IMR-90 (cell line): ENCODE measurements around the gene DCAKD. TPM values are rescaled to one million over a fixed set of nuclear protein-coding genes. Genes with fewer than 3 reads are reported as not detected.

ENCODE experiments used
- ATAC-seq: fragments of 200-7000 bp; cut with Tn5 transposase; 2 replicates; pipeline ENCODE4 v1.9.1; 2020; ENCODE audit warnings: low read depth, mild to moderate bottlenecking, moderate library complexity
- BruUV-seq: library from RNA; stranded (reverse); fragments of 400-500 nt; replicated peaks from 2 replicates; lab custom pipeline; 2021; lab: Mats Ljungman, UMichigan
- CTCF ChIA-PET: fragments of 300-600 bp; formaldehyde crosslinking; extraction: SDS; loops from one replicate; lab custom pipeline; 2021; ENCODE audit warnings: antibody characterized with exemption; lab: Yijun Ruan, JAX
- POLR2A ChIA-PET: fragments of 300-600 bp; sonication (Branson Sonifier 250); formaldehyde crosslinking; loops from one replicate; lab custom pipeline; 2022; ENCODE audit warnings: antibody characterized with exemption; ENCODE audit not compliant: unreplicated experiment; lab: Charles Lee
- DNase-seq: peaks from one replicate; pipeline ENCODE4 v3.0.0; 2013
- H2AFZ ChIP-seq: replicated peaks from 2 replicates; pipeline ENCODE3; 2013; ENCODE audit warnings: low read length, mild to moderate bottlenecking; ENCODE audit not compliant: poor library complexity
- H2AK5ac ChIP-seq: 2 replicates; pipeline ENCODE4 v1.6.1; 2013; ENCODE audit warnings: low read depth, low read length, inconsistent platforms
- H2AK9ac ChIP-seq: replicated peaks from 2 replicates; pipeline ENCODE3; 2013; ENCODE audit warnings: mild to moderate bottlenecking, low read depth, low read length, moderate library complexity; ENCODE audit not compliant: poor library complexity
- H2BK120ac ChIP-seq: 2 replicates; pipeline ENCODE4 v1.6.1; 2013; ENCODE audit warnings: low read depth, low read length, inconsistent platforms
- H2BK15ac ChIP-seq: 3 replicates; pipeline ENCODE4 v1.6.1; 2013; ENCODE audit warnings: low read depth, low read length, inconsistent platforms
- H2BK20ac ChIP-seq: 2 replicates; pipeline ENCODE4 v1.6.1; 2013; ENCODE audit warnings: low read depth, mild to moderate bottlenecking, inconsistent platforms, low read length, moderate library complexity
- H2BK5ac ChIP-seq: 2 replicates; pipeline ENCODE4 v1.6.1; 2013; ENCODE audit warnings: mild to moderate bottlenecking, low read depth, low read length, inconsistent platforms; ENCODE audit not compliant: poor library complexity, severe bottlenecking
- H3K14ac ChIP-seq: replicated peaks from 2 replicates; pipeline ENCODE4 v1.6.1; 2013; ENCODE audit warnings: low read depth, low read length, inconsistent platforms
- H3K18ac ChIP-seq: 2 replicates; pipeline ENCODE4 v1.6.1; 2013; ENCODE audit warnings: low read depth, low read length, control low read depth
- H3K23ac ChIP-seq: 2 replicates; pipeline ENCODE4 v1.6.1; 2013; ENCODE audit warnings: low read depth, low read length, inconsistent platforms
- H3K27ac ChIP-seq: 2 replicates; pipeline ENCODE4 v1.5.1; 2013; ENCODE audit warnings: mild to moderate bottlenecking, control low read depth, low read length; ENCODE audit not compliant: insufficient read depth
- H3K27me3 ChIP-seq: 2 replicates; pipeline ENCODE4 v1.6.1; 2013; ENCODE audit warnings: low read length; ENCODE audit not compliant: control insufficient read depth, insufficient read depth
- H3K36me3 ChIP-seq: 2 replicates; pipeline ENCODE4 v1.6.1; 2013; ENCODE audit warnings: low read length, mixed read lengths; ENCODE audit not compliant: control insufficient read depth, insufficient read depth
- H3K4ac ChIP-seq: 2 replicates; pipeline ENCODE4 v1.6.1; 2013; ENCODE audit warnings: low read depth, low read length, inconsistent platforms
- H3K4me1 ChIP-seq: 2 replicates; pipeline ENCODE4 v1.6.1; 2013; ENCODE audit warnings: low read length, mixed read lengths; ENCODE audit not compliant: control insufficient read depth, insufficient read depth
- H3K4me2 ChIP-seq: 2 replicates; pipeline ENCODE4 v1.6.1; 2013; ENCODE audit warnings: low read depth, mild to moderate bottlenecking, control low read depth, low read length, moderate library complexity
- H3K4me3 ChIP-seq: 2 replicates; pipeline ENCODE4 v1.5.1; 2013; ENCODE audit warnings: low read depth, mild to moderate bottlenecking, control low read depth, low read length, moderate library complexity; ENCODE audit not compliant: insufficient read depth
- H3K56ac ChIP-seq: 2 replicates; pipeline ENCODE4 v1.6.1; 2013; ENCODE audit warnings: low read length, inconsistent platforms; ENCODE audit not compliant: insufficient read depth; ENCODE audit errors: extremely low read depth
- H3K79me1 ChIP-seq, 2 experiments: 2 replicates each; pipeline ENCODE4 v1.6.1; 2013; ENCODE audit warnings: low read length in 2 of 2, inconsistent platforms in 1 of 2, low read depth in 1 of 2
- H3K9ac ChIP-seq: 2 replicates; pipeline ENCODE4 v1.6.1; 2013; ENCODE audit warnings: low read depth, low read length, control low read depth
- H3K9me1 ChIP-seq: 2 replicates; pipeline ENCODE4 v1.6.1; 2013; ENCODE audit warnings: low read length, inconsistent platforms; ENCODE audit not compliant: insufficient read depth
- H3K9me3 ChIP-seq: 2 replicates; pipeline ENCODE4 v1.6.1; 2013; ENCODE audit warnings: low read length; ENCODE audit not compliant: control insufficient read depth, insufficient read depth
- H4K20me1 ChIP-seq: 2 replicates; pipeline ENCODE4 v1.6.1; 2013; ENCODE audit warnings: low read length, inconsistent platforms; ENCODE audit not compliant: insufficient read depth
- H4K5ac ChIP-seq: 2 replicates; pipeline ENCODE4 v1.6.1; 2013; ENCODE audit warnings: mild to moderate bottlenecking, low read depth, low read length, control low read depth
- H4K8ac ChIP-seq, 2 experiments: 2 replicates each; pipeline ENCODE4 v1.6.1; 2013; ENCODE audit warnings: low read depth in 2 of 2, low read length in 2 of 2, control low read depth in 1 of 2, inconsistent platforms in 1 of 2
- H4K91ac ChIP-seq: 2 replicates; pipeline ENCODE4 v1.6.1; 2013; ENCODE audit warnings: low read depth, low read length, inconsistent platforms; ENCODE audit not compliant: insufficient read depth
- CEBPB ChIP-seq: IDR thresholded peaks from 2 replicates; pipeline ENCODE4 v1.6.1; 2012; ENCODE audit warnings: low read depth, low read length, improper control_type of control experiment
- ELK1 ChIP-seq: fragments of 150-350 bp; IDR thresholded peaks from 2 replicates; pipeline ENCODE4 v1.6.1; 2016; ENCODE audit warnings: low read depth, mild to moderate bottlenecking, low read length, moderate library complexity, borderline replicate concordance
- FOS ChIP-seq: fragments of 150-350 bp; IDR thresholded peaks from 2 replicates; pipeline ENCODE4 v1.6.1; 2016; ENCODE audit warnings: low read depth, low read length
- MXI1 ChIP-seq: IDR thresholded peaks from 2 replicates; pipeline ENCODE4 v1.6.1; 2012; ENCODE audit warnings: low read depth, mild to moderate bottlenecking, low read length, moderate library complexity, borderline replicate concordance
- RFX5 ChIP-seq: IDR thresholded peaks from 2 replicates; pipeline ENCODE4 v1.8.0; 2012; ENCODE audit warnings: low read depth, mild to moderate bottlenecking, low read length, moderate library complexity
- WGBS, 2 experiments: methylation state at CpG; one replicate each; pipeline versions ENCODE4 v1.1.5 to v1.1.7; 2013; ENCODE audit warnings: missing lambda C conversion rate in 2 of 2; ENCODE audit not compliant: insufficient read length in 1 of 2; ENCODE audit errors: extremely low coverage in 2 of 2; 5-methylcytosine and 5-hydroxymethylcytosine counted together
- dilution Hi-C: fragments of 300-500 bp; cut with HindIII; formaldehyde crosslinking; loops from one replicate; pipeline ENCODE4 v1.14.3; 2018; ENCODE audit warnings: low sequenced_read_pairs; ENCODE audit not compliant: unreplicated experiment
- in situ Hi-C: fragments of 300-500 bp; cut with MboI; formaldehyde crosslinking; loops from 3 replicates; pipeline ENCODE4 v1.14.3; 2019; ENCODE audit warnings: low sequenced_read_pairs, inconsistent platforms, mixed read lengths
- intact Hi-C: fragments of 100-400 bp; cut with micrococcal nuclease; formaldehyde crosslinking; loops from 2 replicates; pipeline ENCODE4 v1.10.0; 2022
- polyA plus RNA-seq, 3 experiments: library from polyadenylated mRNA; depleted of rRNA; stranded (reverse); fragments of >200 nt; gene quantifications; 2 replicates each; pipeline ENCODE4 v1.2.3, GENCODE V29; 2012; ENCODE audit warnings: low replicate concordance in 1 of 3
- total RNA-seq: library from RNA; depleted of rRNA; stranded (reverse); fragments of >200 nt; gene quantifications from 2 replicates; pipeline ENCODE4 v1.2.3, GENCODE V29; 2012

DCAKD gene
- total and polyA plus RNA-seq, 2 of the 4 experiments (the other 2 are of a cell fraction): 31.3 to 47.9 TPM

- TF ChIP-seq FOS: no peak
- no peak for TF ChIP-seq ELK1
- no peak for TF ChIP-seq MXI1
- TF ChIP-seq RFX5: no peak
- TF ChIP-seq CEBPB: no peak
- no peak overlapping the region for H2BK5ac ChIP-seq
- H2BK15ac ChIP-seq: no peak overlapping the region
- H4K20me1 ChIP-seq: peaks cover 8% of the 10 kb centered on the region; the same call in 1 of the 2 replicates
- no TSS peak for BruUV-seq
- H3K36me3 ChIP-seq: peaks cover 49% of the 10 kb centered on the region
- CTCF ChIA-PET: no interaction called here
- ATAC-seq: no peak
- H2AK9ac ChIP-seq: no peak overlapping the region
- no peak overlapping the region for H3K4me2 ChIP-seq
- H3K18ac ChIP-seq: no peak overlapping the region; the same call in 1 of the 2 replicates
- no peak overlapping the region for H4K5ac ChIP-seq
- H3K9me1 ChIP-seq: peaks cover 6% of the 10 kb centered on the region; the same call in 1 of the 2 replicates
- H3K4ac ChIP-seq: no peak overlapping the region
- dilution Hi-C loops (no loop called here), in situ Hi-C loops (no loop called here), intact Hi-C loops (no loop called here)
- H3K27ac ChIP-seq: peak overlapping the region; percentile 23; the same call in 1 of the 2 replicates
- WGBS, 2 experiments: 88% methylated on average over 2 of the region's 6 CpGs; no CpG with 5 or more reads in 1 of the 2 experiments
- no peak overlapping the region; the same call in 1 of the 2 replicates for H2AK5ac ChIP-seq
- peak overlapping the region; percentile 41; the same call in 1 of the 2 replicates for H3K14ac ChIP-seq
- no peak overlapping the region for H4K91ac ChIP-seq
- H2AFZ ChIP-seq: no peak overlapping the region
- no peak overlapping the region for H4K8ac ChIP-seq
- H2BK120ac ChIP-seq: peak overlapping the region; percentile 32; the same call in 1 of the 2 replicates
- H3K9me3 ChIP-seq: no peaks in the 10 kb centered on the region
- H3K79me1 ChIP-seq: peaks cover 2 to 23% of the 10 kb centered on the region in 2 experiments; a peak in 2 of 4 replicates
- no peak overlapping the region for H3K56ac ChIP-seq
- POLR2A ChIA-PET: no interaction called here
- no peak for DNase-seq
- no peak overlapping the region for H3K23ac ChIP-seq
- H3K4me1 ChIP-seq: peaks cover 17% of the 10 kb centered on the region; the same call in 1 of the 2 replicates
- no peaks in the 10 kb centered on the region for H3K27me3 ChIP-seq
- H2BK20ac ChIP-seq: peak overlapping the region; percentile 34; the same call in 1 of the 2 replicates
- no peak overlapping the region for H3K9ac ChIP-seq
- H3K4me3 ChIP-seq: no peak overlapping the region
Observed at GRCh38 chr17:45030733-45031132, 20.7 kb downstream of the DCAKD start.
